H54 (cell line): ENCODE measurements around the gene EFHC1.
"Not testable (repeated sequence)": the region's sequence is repeated elsewhere in the genome, so short reads cannot be mapped to it uniquely, and the experiment has no call there.

Experiments used
- DNase-seq: peaks from one replicate; pipeline ENCODE4 v3.0.0; 2011; ENCODE audit warnings: low spot score, mixed read lengths; ENCODE audit not compliant: insufficient read length
- FAIRE-seq: peaks from 3 replicates; lab custom pipeline; 2011; peaks lifted over from hg19 to GRCh38; lab: Jason Lieb, UNC
- POLR2A ChIP-seq: IDR thresholded peaks from 2 replicates; pipeline ENCODE4 v1.6.1; 2011; ENCODE audit warnings: low read depth, mild to moderate bottlenecking, low read length

The EFHC1 gene

GRCh38 chr6:52435345-52435744 is 15.2 kb downstream of the EFHC1 start:
- TF ChIP-seq POLR2A, result no peak
- FAIRE-seq (no peak), DNase-seq (no peak)

GRCh38 chr6:52438926-52439325 is 18.8 kb downstream of the EFHC1 start:
- no peak for TF ChIP-seq POLR2A
- FAIRE-seq, result no peak

GRCh38 chr6:52454556-52454955 is 34.4 kb downstream of the EFHC1 start:
- peak; percentile 91 for FAIRE-seq
- no peak for TF ChIP-seq POLR2A
- DNase-seq, result peak; percentile 25

More at GRCh38 chr6:52438926-52439325, 18.8 kb downstream of the EFHC1 start:
- no peak for DNase-seq

GRCh38 chr6:52457096-52457495 is 37.0 kb downstream of the EFHC1 start:
- no peak for FAIRE-seq
- TF ChIP-seq POLR2A, result no peak
- DNase-seq, result no peak

GRCh38 chr6:52461194-52461593 is 41.1 kb downstream of the EFHC1 start:
- not testable (repeated sequence) for FAIRE-seq, DNase-seq

- no peak for TF ChIP-seq POLR2A
- FAIRE-seq (peak; percentile 36), DNase-seq (no peak)
Observed at GRCh38 chr6:52474173-52474572, 54.0 kb downstream of the EFHC1 start.

- TF ChIP-seq POLR2A, result no peak
- DNase-seq, result no peak
- peak; percentile 48 for FAIRE-seq
Observed at GRCh38 chr6:52475307-52475706, 55.2 kb downstream of the EFHC1 start.

GRCh38 chr6:52482903-52483670 is 62.9 kb downstream of the EFHC1 start:
- FAIRE-seq (no peak), DNase-seq (no peak)
- no peak for TF ChIP-seq POLR2A

GRCh38 chr6:52483671-52484003 is 63.5 kb downstream of the EFHC1 start:
- no peak for DNase-seq
- no peak for TF ChIP-seq POLR2A
- no peak for FAIRE-seq

GRCh38 chr6:52489881-52490280 is 69.7 kb downstream of the EFHC1 start:
- DNase-seq (no peak), FAIRE-seq (no peak)
- no peak for TF ChIP-seq POLR2A

GRCh38 chr6:52491203-52492069 is 71.3 kb downstream of the EFHC1 start:
- no peak for DNase-seq
- no peak for TF ChIP-seq POLR2A
- FAIRE-seq, result no peak

- DNase-seq (no peak), FAIRE-seq (no peak)
Observed at GRCh38 chr6:52493669-52494068, 73.5 kb downstream of the EFHC1 start.

GRCh38 chr6:52494298-52495072 is 74.3 kb downstream of the EFHC1 start:
- TF ChIP-seq POLR2A, result no peak
- DNase-seq (no peak), FAIRE-seq (no peak)

More at GRCh38 chr6:52493669-52494068, 73.5 kb downstream of the EFHC1 start:
- TF ChIP-seq POLR2A, result no peak

- TF ChIP-seq POLR2A, result no peak
- DNase-seq (no peak), FAIRE-seq (no peak)
Observed at GRCh38 chr6:52495922-52496321, 75.8 kb downstream of the EFHC1 start.
